GM04503 (cell line): ENCODE data around the gene DNAH11.
A peak's percentile ranks its signal among the peaks of the same experiment; 100 is the strongest.

Experiments used
- DNase-seq: peaks from one replicate; pipeline ENCODE4 v3.0.0-alpha.2; 2012; ENCODE audit warnings: low read depth

Gene DNAH11

GRCh38 chr7:21550821-21551531 is 8.1 kb downstream of the DNAH11 start:
- no peak for DNase-seq

GRCh38 chr7:21562385-21562784 is 19.5 kb downstream of the DNAH11 start:
- DNase-seq: no peak

DNA sequence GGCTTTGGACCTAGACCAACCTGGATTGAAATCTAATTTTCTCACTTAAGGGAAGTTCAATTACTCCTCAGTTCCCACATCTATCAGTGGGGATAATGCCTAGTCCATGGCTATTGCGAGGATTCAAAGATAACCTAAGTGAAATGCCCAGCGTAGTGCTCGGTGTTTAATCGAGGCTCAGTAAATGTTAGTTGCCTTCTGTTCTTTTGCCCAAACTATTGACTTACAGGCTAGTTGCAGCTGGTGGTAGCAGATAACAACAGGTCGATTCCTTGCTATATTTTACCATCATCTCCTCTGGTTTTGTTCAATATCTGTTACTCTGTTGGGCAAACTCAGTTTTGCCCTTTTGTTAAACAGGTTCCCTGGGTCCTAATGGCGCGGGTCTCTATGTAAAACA is 22.8 kb downstream of the DNAH11 start:
- no peak for DNase-seq

- no peak for DNase-seq
These were observed 23.3 kb downstream of the DNAH11 start for GRCh38 chr7:21566094-21566493.

- DNase-seq: no peak
These were observed 25.9 kb downstream of the DNAH11 start for GRCh38 chr7:21568762-21569161.

- no peak for DNase-seq
These were observed 29.8 kb downstream of the DNAH11 start for GRCh38 chr7:21572331-21573313.

DNA sequence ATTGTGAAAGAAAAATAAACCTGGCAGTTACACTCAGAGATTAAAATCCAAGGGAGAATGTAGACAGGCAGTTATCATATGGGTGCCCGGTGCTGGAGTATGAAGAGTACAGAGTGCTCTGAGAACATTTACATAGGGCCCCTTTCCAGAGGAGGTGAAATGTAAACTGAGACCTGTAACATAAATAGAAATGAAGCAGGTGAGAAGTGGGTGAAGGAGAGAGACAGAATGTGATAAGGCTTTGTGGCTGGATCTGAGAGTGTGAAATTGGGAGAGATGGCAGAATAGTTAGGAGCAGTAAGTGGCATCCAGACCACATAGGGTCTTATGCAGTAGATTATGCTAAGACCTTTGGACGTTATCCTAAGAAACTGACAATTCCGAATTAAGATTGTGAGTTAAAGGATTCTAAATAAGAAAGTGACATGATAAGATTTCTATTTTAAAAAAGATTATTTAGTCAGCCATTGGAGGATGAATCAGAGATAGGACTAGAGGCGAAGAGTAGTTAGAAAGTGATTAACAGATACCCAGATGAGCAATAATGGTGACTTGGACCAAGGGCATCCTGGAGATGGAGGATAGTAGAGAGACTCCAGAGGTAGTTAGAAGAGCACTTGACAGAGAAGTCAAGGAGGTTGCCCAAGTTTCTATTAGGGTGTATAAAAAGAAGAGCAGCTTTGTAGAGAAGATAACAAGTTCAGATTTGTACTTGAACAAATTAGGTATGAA is 36.7 kb downstream of the DNAH11 start:
- no peak for DNase-seq

DNA sequence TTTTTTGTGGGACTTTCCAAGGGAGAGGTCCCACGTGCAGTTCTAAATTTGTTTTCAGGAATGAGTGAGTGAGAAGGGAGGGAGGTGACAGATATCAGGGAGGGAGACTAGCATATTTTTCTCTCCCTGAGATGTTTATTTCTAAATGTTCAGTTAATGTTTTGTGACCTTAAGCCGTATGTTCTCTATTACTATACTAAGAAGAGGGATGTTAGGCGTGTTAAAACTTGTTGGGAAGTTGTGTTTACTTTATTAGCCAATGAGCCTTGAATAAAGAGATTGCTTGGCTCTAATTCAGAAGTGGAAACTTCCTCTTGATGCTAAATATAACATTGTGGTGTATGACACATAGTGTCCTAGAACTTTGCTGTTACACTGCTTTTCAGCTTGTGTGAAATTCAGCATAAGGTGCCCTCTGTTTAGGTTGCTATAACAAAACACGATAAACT is 37.3 kb downstream of the DNAH11 start:
- peak; percentile 16 for DNase-seq

- DNase-seq: no peak
These were observed 42.4 kb downstream of the DNAH11 start for GRCh38 chr7:21585070-21585724.

DNA sequence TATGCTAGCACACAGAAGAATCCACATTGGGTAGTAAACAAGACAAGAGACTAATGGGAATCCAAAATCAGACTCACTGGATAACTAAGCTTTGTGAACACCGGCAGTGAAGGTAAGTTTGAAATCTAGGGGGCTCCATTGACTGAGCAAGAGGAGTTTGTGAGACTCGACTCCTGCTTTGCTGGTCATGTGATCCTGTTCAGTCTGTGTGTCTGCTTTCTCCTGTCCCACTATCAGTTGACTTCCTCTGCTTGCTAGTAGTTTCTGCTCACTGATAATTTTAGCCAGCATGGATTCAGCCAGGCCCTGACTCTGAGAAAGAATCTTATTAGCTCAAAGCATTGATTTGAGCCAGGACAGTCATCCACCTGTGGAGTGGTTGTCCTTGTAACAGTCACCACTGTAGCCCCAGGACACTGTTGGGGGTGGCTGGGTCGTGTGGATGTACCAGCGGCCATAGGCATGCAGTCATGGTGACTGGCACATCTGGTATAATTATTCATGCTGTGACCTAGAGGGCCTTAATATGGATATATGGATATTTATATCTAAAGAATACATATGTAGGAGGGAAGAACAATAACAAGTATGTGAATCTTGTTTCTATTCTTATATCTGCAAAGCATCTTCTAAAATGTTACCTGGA is 44.4 kb downstream of the DNAH11 start:
- no peak for DNase-seq

GRCh38 chr7:21596801-21597200 is 54.0 kb downstream of the DNAH11 start:
- DNase-seq: no peak

GRCh38 chr7:21603462-21603861 is 60.6 kb downstream of the DNAH11 start:
- no peak for DNase-seq

- DNase-seq: no peak
These were observed 61.3 kb downstream of the DNAH11 start for GRCh38 chr7:21603972-21604749.

GRCh38 chr7:21605008-21605585 is 62.3 kb downstream of the DNAH11 start:
- no peak for DNase-seq

- DNase-seq: no peak
These were observed 65.6 kb downstream of the DNAH11 start for GRCh38 chr7:21608465-21608864.

GRCh38 chr7:21611129-21611528 is 68.3 kb downstream of the DNAH11 start:
- no peak for DNase-seq

- DNase-seq: no peak
These were observed 73.3 kb downstream of the DNAH11 start for GRCh38 chr7:21616091-21616490.

- DNase-seq: no peak
These were observed 74.1 kb downstream of the DNAH11 start for GRCh38 chr7:21616796-21617436.

DNA sequence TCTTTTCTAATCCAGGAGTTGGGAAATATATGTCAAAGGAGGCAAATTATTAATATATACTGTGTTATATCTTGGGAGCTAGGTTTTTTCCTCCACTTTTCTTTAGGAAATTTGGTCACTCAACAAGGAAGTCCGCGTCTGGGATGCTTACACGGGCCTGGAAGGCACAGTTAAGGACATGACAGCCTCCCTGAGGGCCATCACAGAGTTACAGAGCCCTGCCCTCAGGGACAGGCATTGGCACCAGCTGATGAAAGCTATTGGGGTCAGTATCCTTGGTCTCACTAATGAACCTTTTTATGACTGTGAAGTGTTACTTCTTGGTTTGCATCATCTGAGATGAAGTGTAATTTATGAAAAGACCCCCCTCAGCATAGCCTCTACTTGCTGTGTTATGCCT is 74.7 kb downstream of the DNAH11 start:
- no peak for DNase-seq
